Stomach smooth muscle (tissue), 2 donors: ENCODE data around the gene SIGLEC6.

Experiments
- H3K27ac ChIP-seq: one replicate; pipeline ENCODE4 v1.7.0; 2013; ENCODE audit warnings: mild to moderate bottlenecking, low read length, inconsistent platforms
- H3K27me3 ChIP-seq, 2 donors: one replicate each; pipeline ENCODE4 v1.7.0; 2013; ENCODE audit warnings: low read length in 2 of 2; ENCODE audit not compliant: insufficient read depth in 2 of 2, control insufficient read depth in 1 of 2
- H3K36me3 ChIP-seq, 2 donors: one replicate each; pipeline ENCODE4 v1.7.0; 2013; ENCODE audit warnings: low read length in 2 of 2; ENCODE audit not compliant: control insufficient read depth in 2 of 2, insufficient read depth in 2 of 2
- H3K4me1 ChIP-seq: one replicate; pipeline ENCODE4 v1.7.0; 2013; ENCODE audit warnings: low read length; ENCODE audit not compliant: control insufficient read depth, insufficient read depth
- H3K4me3 ChIP-seq, 2 donors: one replicate each; pipeline ENCODE4 v1.7.0; 2013; ENCODE audit warnings: low read length in 2 of 2
- H3K9ac ChIP-seq, 2 donors: one replicate each; pipeline ENCODE4 v1.7.0; 2013; ENCODE audit warnings: low read length in 2 of 2, mild to moderate bottlenecking in 1 of 2
- H3K9me3 ChIP-seq, 2 donors: one replicate each; pipeline ENCODE4 v1.7.0; 2013; ENCODE audit warnings: low read length in 2 of 2; ENCODE audit not compliant: control insufficient read depth in 2 of 2
- donor health status: healthy.
- donor health status: Pancreatic carcinoma.

Gene SIGLEC6

DNA sequence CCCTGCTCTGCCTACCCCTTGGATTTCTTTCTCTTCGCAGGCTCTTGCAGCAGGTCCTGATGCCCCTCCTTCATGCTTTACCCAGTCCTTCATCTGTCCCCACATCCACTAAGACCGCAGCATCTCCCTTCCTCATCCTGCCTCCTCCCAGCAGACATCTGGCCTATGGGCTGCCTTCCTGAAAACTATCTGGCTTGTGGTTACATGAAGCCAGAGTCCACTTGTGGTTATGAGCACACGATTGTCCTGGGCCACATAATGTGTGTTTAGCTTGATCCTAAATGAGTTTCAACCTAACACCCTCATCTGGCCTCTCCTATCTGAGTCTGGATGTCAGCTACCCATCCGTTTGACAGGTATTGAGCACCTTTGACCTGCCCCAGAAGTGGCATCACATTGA, 34.1 kb upstream of the SIGLEC6 start:
- no peak overlapping the region for H3K9ac ChIP-seq
- no peaks in the 10 kb centered on the region for H3K4me1 ChIP-seq
- no peak overlapping the region for H3K27ac ChIP-seq
- no peaks in the 10 kb centered on the region for H3K36me3 ChIP-seq
- H3K9me3 ChIP-seq: no peaks in the 10 kb centered on the region
- H3K27me3 ChIP-seq: peaks cover 5 to 16% of the 10 kb centered on the region in 2 donors
- H3K4me3 ChIP-seq: no peak overlapping the region

GRCh38 chr19:51564791-51565190, 33.3 kb upstream of the SIGLEC6 start:
- H3K9ac ChIP-seq: no peak overlapping the region
- no peaks in the 10 kb centered on the region for H3K36me3 ChIP-seq
- H3K9me3 ChIP-seq: no peaks in the 10 kb centered on the region
- H3K27me3 ChIP-seq: peaks cover 5 to 24% of the 10 kb centered on the region in 2 donors
- no peaks in the 10 kb centered on the region for H3K4me1 ChIP-seq
- no peak overlapping the region for H3K4me3 ChIP-seq
- no peak overlapping the region for H3K27ac ChIP-seq

DNA sequence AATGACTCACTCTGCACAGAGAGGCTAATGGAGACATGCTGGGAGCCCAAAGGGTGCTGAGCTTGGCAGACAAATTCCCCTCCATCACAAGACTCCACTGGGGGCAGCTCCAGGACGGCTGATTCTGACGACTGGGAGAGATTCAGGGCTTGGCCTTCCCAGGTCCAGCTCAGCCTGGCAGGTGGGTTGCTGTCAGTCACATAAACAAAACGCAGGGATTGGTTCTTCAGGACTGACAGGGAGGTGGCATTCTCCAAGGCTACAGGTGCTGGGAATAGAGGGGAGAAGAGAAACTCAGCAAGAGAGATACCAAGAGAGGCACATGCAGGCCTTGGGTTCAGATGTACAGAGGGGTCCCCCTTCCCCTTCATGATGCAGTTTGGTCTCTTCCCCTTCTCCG, 28.9 kb upstream of the SIGLEC6 start:
- H3K27ac ChIP-seq: no peak overlapping the region

DNA sequence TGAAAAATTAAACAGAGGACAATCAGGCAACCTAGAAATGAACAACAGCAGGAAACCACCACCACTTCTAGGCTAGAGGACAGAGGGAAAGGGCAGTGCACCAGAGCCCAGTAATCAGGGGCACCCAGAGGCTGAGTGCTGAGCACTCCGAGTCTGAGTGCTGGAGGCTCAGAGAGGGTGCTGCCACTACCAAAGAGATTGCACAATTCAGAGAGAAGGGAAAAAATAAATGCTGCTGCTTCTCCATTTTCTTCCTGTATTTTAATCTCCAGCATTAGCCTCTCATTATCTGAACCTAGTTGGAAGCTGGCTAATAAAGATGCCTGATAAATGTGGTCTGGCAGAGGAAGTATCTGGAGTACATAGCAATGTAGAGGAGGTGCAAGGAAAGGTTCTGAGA, 27.8 kb upstream of the SIGLEC6 start:
- H3K4me3 ChIP-seq: no peak overlapping the region
- no peak overlapping the region for H3K9ac ChIP-seq
- peaks cover 0 to 7% of the 10 kb centered on the region in 2 donors for H3K9me3 ChIP-seq
- H3K36me3 ChIP-seq: no peaks in the 10 kb centered on the region
- H3K27ac ChIP-seq: no peak overlapping the region
- H3K27me3 ChIP-seq: peaks cover 3 to 15% of the 10 kb centered on the region in 2 donors
- H3K4me1 ChIP-seq: no peaks in the 10 kb centered on the region

More for the DNA sequence above, 28.9 kb upstream of the SIGLEC6 start:
- H3K9ac ChIP-seq: no peak overlapping the region
- peaks cover 0 to 15% of the 10 kb centered on the region in 2 donors for H3K27me3 ChIP-seq
- no peaks in the 10 kb centered on the region for H3K36me3 ChIP-seq
- H3K9me3 ChIP-seq: no peaks in the 10 kb centered on the region
- no peak overlapping the region for H3K4me3 ChIP-seq
- H3K4me1 ChIP-seq: no peaks in the 10 kb centered on the region

GRCh38 chr19:51552996-51553725, 21.7 kb upstream of the SIGLEC6 start:
- H3K27me3 ChIP-seq: peaks cover 5% of the 10 kb centered on the region in 2 donors
- peaks cover 0 to 7% of the 10 kb centered on the region in 2 donors for H3K9me3 ChIP-seq
- H3K36me3 ChIP-seq: no peaks in the 10 kb centered on the region
- H3K4me3 ChIP-seq: no peak overlapping the region
- no peaks in the 10 kb centered on the region for H3K4me1 ChIP-seq
- H3K9ac ChIP-seq: no peak overlapping the region
- H3K27ac ChIP-seq: no peak overlapping the region

DNA sequence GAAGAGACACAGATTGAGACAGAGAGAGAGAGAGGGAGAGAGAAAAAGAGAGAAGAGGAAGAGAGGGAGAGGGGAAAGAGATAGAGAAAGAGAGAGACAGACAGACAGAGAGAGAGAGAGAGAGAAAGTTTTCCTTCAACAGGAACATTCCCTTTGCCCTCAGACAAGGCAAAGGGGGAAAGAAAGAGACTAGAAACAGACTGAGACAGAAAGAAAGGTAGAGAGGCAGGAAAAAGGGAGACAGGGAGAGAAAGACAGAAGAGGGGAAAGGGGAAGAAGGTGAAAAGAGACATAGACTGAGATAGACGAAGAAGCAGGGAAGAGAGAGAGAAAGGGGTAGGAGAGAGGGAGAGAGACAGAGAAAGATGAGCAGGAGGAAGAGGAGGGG, 21.1 kb upstream of the SIGLEC6 start:
- peaks cover 5% of the 10 kb centered on the region in 2 donors for H3K27me3 ChIP-seq
- no peaks in the 10 kb centered on the region for H3K36me3 ChIP-seq
- H3K4me3 ChIP-seq: no peak overlapping the region
- H3K9ac ChIP-seq: no peak overlapping the region
- no peaks in the 10 kb centered on the region for H3K4me1 ChIP-seq
- H3K27ac ChIP-seq: no peak overlapping the region
- peaks cover 0 to 7% of the 10 kb centered on the region in 2 donors for H3K9me3 ChIP-seq

GRCh38 chr19:51551673-51552432, 20.4 kb upstream of the SIGLEC6 start:
- H3K4me1 ChIP-seq: no peaks in the 10 kb centered on the region
- peaks cover 0 to 7% of the 10 kb centered on the region in 2 donors for H3K9me3 ChIP-seq
- no peak overlapping the region for H3K4me3 ChIP-seq
- H3K27me3 ChIP-seq: peaks cover 5% of the 10 kb centered on the region in 2 donors
- H3K36me3 ChIP-seq: no peaks in the 10 kb centered on the region
- no peak overlapping the region for H3K27ac ChIP-seq
- H3K9ac ChIP-seq: no peak overlapping the region

- H3K36me3 ChIP-seq: no peaks in the 10 kb centered on the region
- no peak overlapping the region for H3K4me3 ChIP-seq
- H3K27ac ChIP-seq: no peak overlapping the region
- H3K4me1 ChIP-seq: no peaks in the 10 kb centered on the region
- peaks cover 5% of the 10 kb centered on the region in 2 donors for H3K27me3 ChIP-seq
- no peak overlapping the region for H3K9ac ChIP-seq
- peaks cover 0 to 7% of the 10 kb centered on the region in 2 donors for H3K9me3 ChIP-seq
Measured at GRCh38 chr19:51550848-51551672, 19.6 kb upstream of the SIGLEC6 start.

- Histone ChIP-seq H3K9me3 (peaks cover 0 to 1% of the 10 kb centered on the region in 2 donors), H3K27ac (no peak overlapping the region), H3K4me3 (no peak overlapping the region), H3K36me3 (no peaks in the 10 kb centered on the region), H3K4me1 (no peaks in the 10 kb centered on the region), H3K27me3 (peaks cover 4 to 9% of the 10 kb centered on the region in 2 donors), H3K9ac (no peak overlapping the region)
Measured at GRCh38 chr19:51549533-51550324, 18.3 kb upstream of the SIGLEC6 start.

- H3K9ac ChIP-seq: no peak overlapping the region
- H3K4me3 ChIP-seq: no peak overlapping the region
- H3K36me3 ChIP-seq: no peaks in the 10 kb centered on the region
- H3K9me3 ChIP-seq: no peaks in the 10 kb centered on the region
- H3K27me3 ChIP-seq: peaks cover 2 to 12% of the 10 kb centered on the region in 2 donors
- H3K4me1 ChIP-seq: no peaks in the 10 kb centered on the region
- H3K27ac ChIP-seq: no peak overlapping the region
Measured at GRCh38 chr19:51548891-51549305, 17.4 kb upstream of the SIGLEC6 start.
